ENCODE measurements around the gene WDFY3. TPM values are rescaled to one million over a fixed set of nuclear protein-coding genes. Genes with fewer than 3 reads are reported as not detected.
"Not testable (repeated sequence)": the region's sequence is repeated elsewhere in the genome, so short reads cannot be mapped to it uniquely, and the experiment has no call there.

Gene WDFY3
- polyA plus RNA-seq, 1 donor, result 28.9 TPM

DNA sequence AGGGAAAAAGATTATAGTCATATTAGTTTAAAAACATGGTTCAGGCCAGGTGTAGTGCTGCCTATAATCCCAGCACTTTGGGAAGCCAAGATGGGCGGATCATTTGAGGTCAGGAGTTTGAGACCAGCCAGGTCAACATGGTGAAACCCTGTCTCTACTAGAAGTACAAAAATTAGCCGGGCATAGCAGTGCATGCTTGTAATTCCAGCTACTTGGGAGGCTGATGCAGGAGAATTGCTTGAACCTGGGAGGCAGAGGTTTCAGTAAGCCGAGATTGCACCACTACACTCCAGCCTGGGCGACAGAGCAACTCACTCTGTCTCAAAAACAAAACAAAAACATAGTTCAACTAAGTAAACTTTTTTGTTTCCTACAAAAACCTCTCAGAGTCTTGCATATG lies 283.8 kb downstream of the WDFY3 start:
- H3K36me3 ChIP-seq (ENCODE audit: control insufficient read depth, insufficient read depth, low read length), result peaks cover 52% of the 10 kb centered on the region
- H3K27me3 ChIP-seq (ENCODE audit: control insufficient read depth, insufficient read depth, low read length); H3K4me3 ChIP-seq (ENCODE audit: low read length); DNase-seq; H3K9me3 ChIP-seq (ENCODE audit: control insufficient read depth, low read depth, low read length): not testable (repeated sequence)
- peak overlapping the region; percentile 83 for H3K27ac ChIP-seq (ENCODE audit: low read length)
- 100% methylated on average over 1 of the region's 4 CpGs for WGBS (ENCODE audit: insufficient coverage, low lambda C conversion rate)
- peaks cover 36% of the 10 kb centered on the region for H3K4me1 ChIP-seq (ENCODE audit: control insufficient read depth, insufficient read depth, low read length)

- DNase-seq, result peak; percentile 71 to 89
- Histone ChIP-seq H3K4me3 (ENCODE audit: low read length) (no peak overlapping the region), H3K27me3 (ENCODE audit: control insufficient read depth, insufficient read depth, low read length) (no peaks in the 10 kb centered on the region), H3K9me3 (ENCODE audit: control insufficient read depth, low read depth, low read length) (no peaks in the 10 kb centered on the region), H3K27ac (ENCODE audit: low read length) (peak overlapping the region; percentile 83), H3K4me1 (ENCODE audit: control insufficient read depth, insufficient read depth, low read length) (peaks cover 36% of the 10 kb centered on the region), H3K36me3 (ENCODE audit: control insufficient read depth, insufficient read depth, low read length) (peaks cover 55% of the 10 kb centered on the region)
- WGBS (ENCODE audit: insufficient coverage, low lambda C conversion rate), result no CpG with 5 or more reads among the region's 2 CpGs
Observed at GRCh38 chr4:84681486-84682274, 284.8 kb downstream of the WDFY3 start.

- H3K36me3 ChIP-seq (ENCODE audit: control insufficient read depth, insufficient read depth, low read length), result peaks cover 54% of the 10 kb centered on the region
Observed at GRCh38 chr4:84680956-84681355, 285.5 kb downstream of the WDFY3 start.

GRCh38 chr4:84678976-84679744 lies 287.3 kb downstream of the WDFY3 start:
- WGBS (ENCODE audit: insufficient coverage, low lambda C conversion rate), result 90% methylated on average over 2 of the region's 14 CpGs

More at GRCh38 chr4:84680956-84681355, 285.5 kb downstream of the WDFY3 start:
- no peak for DNase-seq
- H3K27ac ChIP-seq (ENCODE audit: low read length), result peak overlapping the region; percentile 83
- H3K4me3 ChIP-seq (ENCODE audit: low read length), result no peak overlapping the region
- peaks cover 36% of the 10 kb centered on the region for H3K4me1 ChIP-seq (ENCODE audit: control insufficient read depth, insufficient read depth, low read length)
- 80% methylated on average over 1 of the region's 4 CpGs for WGBS (ENCODE audit: insufficient coverage, low lambda C conversion rate)
- H3K27me3 ChIP-seq (ENCODE audit: control insufficient read depth, insufficient read depth, low read length), result no peaks in the 10 kb centered on the region
- H3K9me3 ChIP-seq (ENCODE audit: control insufficient read depth, low read depth, low read length), result no peaks in the 10 kb centered on the region

GRCh38 chr4:84677995-84678394 lies 288.5 kb downstream of the WDFY3 start:
- WGBS (ENCODE audit: insufficient coverage, low lambda C conversion rate), result no CpG with 5 or more reads among the region's 5 CpGs
- peaks cover 49% of the 10 kb centered on the region for H3K36me3 ChIP-seq (ENCODE audit: control insufficient read depth, insufficient read depth, low read length)
- H3K27me3 ChIP-seq (ENCODE audit: control insufficient read depth, insufficient read depth, low read length), result no peaks in the 10 kb centered on the region
- H3K27ac ChIP-seq (ENCODE audit: low read length), result no peak overlapping the region
- H3K4me3 ChIP-seq (ENCODE audit: low read length), result no peak overlapping the region
- peaks cover 24% of the 10 kb centered on the region for H3K4me1 ChIP-seq (ENCODE audit: control insufficient read depth, insufficient read depth, low read length)
- no peak for DNase-seq
- no peaks in the 10 kb centered on the region for H3K9me3 ChIP-seq (ENCODE audit: control insufficient read depth, low read depth, low read length)

More at GRCh38 chr4:84678976-84679744, 287.3 kb downstream of the WDFY3 start:
- Histone ChIP-seq H3K27ac (ENCODE audit: low read length) (no peak overlapping the region), H3K36me3 (ENCODE audit: control insufficient read depth, insufficient read depth, low read length) (peaks cover 54% of the 10 kb centered on the region), H3K4me1 (ENCODE audit: control insufficient read depth, insufficient read depth, low read length) (peaks cover 35% of the 10 kb centered on the region), H3K4me3 (ENCODE audit: low read length) (no peak overlapping the region), H3K27me3 (ENCODE audit: control insufficient read depth, insufficient read depth, low read length) (no peaks in the 10 kb centered on the region), H3K9me3 (ENCODE audit: control insufficient read depth, low read depth, low read length) (no peaks in the 10 kb centered on the region)
- no peak for DNase-seq

- peaks cover 51% of the 10 kb centered on the region for H3K36me3 ChIP-seq (ENCODE audit: control insufficient read depth, insufficient read depth, low read length)
- no peak overlapping the region for H3K4me3 ChIP-seq (ENCODE audit: low read length)
- H3K27ac ChIP-seq (ENCODE audit: low read length), result no peak overlapping the region
- no peak for DNase-seq
- H3K9me3 ChIP-seq (ENCODE audit: control insufficient read depth, low read depth, low read length), result no peaks in the 10 kb centered on the region
- no CpG with 5 or more reads among the region's 9 CpGs for WGBS (ENCODE audit: insufficient coverage, low lambda C conversion rate)
- H3K27me3 ChIP-seq (ENCODE audit: control insufficient read depth, insufficient read depth, low read length), result no peaks in the 10 kb centered on the region
- peaks cover 15% of the 10 kb centered on the region for H3K4me1 ChIP-seq (ENCODE audit: control insufficient read depth, insufficient read depth, low read length)
Observed at GRCh38 chr4:84677093-84677492, 289.4 kb downstream of the WDFY3 start.

GRCh38 chr4:84673475-84674240 lies 292.8 kb downstream of the WDFY3 start:
- H3K36me3 ChIP-seq (ENCODE audit: control insufficient read depth, insufficient read depth, low read length), result peaks cover 61% of the 10 kb centered on the region
- DNase-seq, result no peak
- H3K4me3 ChIP-seq (ENCODE audit: low read length), result no peak overlapping the region
- H3K27me3 ChIP-seq (ENCODE audit: control insufficient read depth, insufficient read depth, low read length), result no peaks in the 10 kb centered on the region
- no peaks in the 10 kb centered on the region for H3K9me3 ChIP-seq (ENCODE audit: control insufficient read depth, low read depth, low read length)
- WGBS (ENCODE audit: insufficient coverage, low lambda C conversion rate), result no CpG with 5 or more reads among the region's 1 CpG
- no peaks in the 10 kb centered on the region for H3K4me1 ChIP-seq (ENCODE audit: control insufficient read depth, insufficient read depth, low read length)
- H3K27ac ChIP-seq (ENCODE audit: low read length), result no peak overlapping the region

GRCh38 chr4:84672177-84672576 lies 294.3 kb downstream of the WDFY3 start:
- Histone ChIP-seq H3K9me3 (ENCODE audit: control insufficient read depth, low read depth, low read length) (no peaks in the 10 kb centered on the region), H3K36me3 (ENCODE audit: control insufficient read depth, insufficient read depth, low read length) (peaks cover 54% of the 10 kb centered on the region), H3K4me1 (ENCODE audit: control insufficient read depth, insufficient read depth, low read length) (no peaks in the 10 kb centered on the region), H3K27me3 (ENCODE audit: control insufficient read depth, insufficient read depth, low read length) (no peaks in the 10 kb centered on the region), H3K4me3 (ENCODE audit: low read length) (no peak overlapping the region), H3K27ac (ENCODE audit: low read length) (no peak overlapping the region)
- DNase-seq, result no peak

DNA sequence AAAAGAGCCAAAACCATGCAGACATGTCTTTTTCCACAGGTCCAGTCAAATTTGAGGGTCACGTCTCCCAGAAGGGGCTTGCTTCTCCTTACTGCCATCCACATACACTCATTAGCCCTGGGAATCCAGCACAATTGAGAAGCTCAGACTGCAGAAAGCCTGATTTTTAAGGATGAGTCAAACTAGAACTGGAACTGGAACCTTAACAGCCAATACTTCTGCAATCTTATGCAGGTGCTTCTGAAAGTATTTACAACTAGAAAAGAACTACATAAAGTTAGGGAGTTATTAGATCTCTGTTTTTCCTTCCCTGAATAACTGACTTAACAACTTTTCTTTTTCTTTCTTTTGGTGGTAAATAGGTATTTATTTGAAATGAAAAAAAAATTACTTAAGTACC lies 297.3 kb downstream of the WDFY3 start:
- H3K9me3 ChIP-seq (ENCODE audit: control insufficient read depth, low read depth, low read length), result peaks cover 6% of the 10 kb centered on the region
- H3K4me3 ChIP-seq (ENCODE audit: low read length), result no peak overlapping the region
- peaks cover 35% of the 10 kb centered on the region for H3K36me3 ChIP-seq (ENCODE audit: control insufficient read depth, insufficient read depth, low read length)
- H3K4me1 ChIP-seq (ENCODE audit: control insufficient read depth, insufficient read depth, low read length), result no peaks in the 10 kb centered on the region
- no CpG with 5 or more reads among the region's 1 CpG for WGBS (ENCODE audit: insufficient coverage, low lambda C conversion rate)
- no peak overlapping the region for H3K27ac ChIP-seq (ENCODE audit: low read length)
- H3K27me3 ChIP-seq (ENCODE audit: control insufficient read depth, insufficient read depth, low read length), result no peaks in the 10 kb centered on the region
- no peak for DNase-seq

DNA sequence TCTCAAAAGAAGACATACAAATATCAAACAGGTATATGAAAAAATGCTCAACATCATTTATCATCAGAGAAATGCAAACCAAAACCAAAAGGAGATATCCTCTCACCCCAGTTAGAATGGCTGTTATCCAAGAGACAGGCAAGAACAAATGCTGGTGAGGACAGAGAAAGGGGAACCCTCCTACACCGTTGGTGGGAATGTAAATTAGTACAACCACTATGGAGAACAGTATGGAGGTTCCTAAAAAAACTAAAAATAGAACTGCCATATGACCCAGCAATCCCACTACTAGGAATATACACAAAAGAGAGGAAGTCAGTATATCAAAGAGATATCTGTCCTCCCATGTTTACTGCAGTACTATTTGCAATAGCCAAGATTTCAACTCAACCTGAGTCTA lies 300.1 kb downstream of the WDFY3 start:
- DNase-seq, result no peak
- no peak overlapping the region for H3K4me3 ChIP-seq (ENCODE audit: low read length)
- peaks cover 11% of the 10 kb centered on the region for H3K4me1 ChIP-seq (ENCODE audit: control insufficient read depth, insufficient read depth, low read length)
- no peaks in the 10 kb centered on the region for H3K27me3 ChIP-seq (ENCODE audit: control insufficient read depth, insufficient read depth, low read length)
- H3K27ac ChIP-seq (ENCODE audit: low read length), result no peak overlapping the region
- WGBS (ENCODE audit: insufficient coverage, low lambda C conversion rate), result no CpG with 5 or more reads among the region's 1 CpG
- peaks cover 6% of the 10 kb centered on the region for H3K9me3 ChIP-seq (ENCODE audit: control insufficient read depth, low read depth, low read length)
- H3K36me3 ChIP-seq (ENCODE audit: control insufficient read depth, insufficient read depth, low read length), result peaks cover 19% of the 10 kb centered on the region
